Common myeloid progenitor, CD34-positive (primary cell): Measurements from ENCODE around the gene TMEM30A.
A peak's percentile ranks its signal among the peaks of the same experiment; 100 is the strongest.

Source experiments
- CTCF ChIA-PET: fragments of 350-600 bp; sonication (Branson Sonifier 250); formaldehyde crosslinking; loops from one replicate; lab custom pipeline; 2021; ENCODE audit warnings: antibody characterized with exemption; lab: Charles Lee
- POLR2A ChIA-PET: fragments of 350-600 bp; sonication (Branson Sonifier 250); formaldehyde crosslinking; loops from one replicate; lab custom pipeline; 2021; ENCODE audit warnings: antibody characterized with exemption; lab: Charles Lee
- DNase-seq, 3 donors: peaks; one replicate each; pipeline versions ENCODE4 v3.0.0 to v3.0.0-alpha.2; 2013
- H3K27ac ChIP-seq, 2 experiments: 1 replicate in 1 of 2; 2 replicates in 1 of 2; pipeline ENCODE4 v1.7.0; 2013; ENCODE audit warnings: inconsistent platforms in 2 of 2, low read length in 2 of 2, mild to moderate bottlenecking in 2 of 2, low read depth in 1 of 2, moderate library complexity in 1 of 2; ENCODE audit not compliant: severe bottlenecking in 2 of 2, insufficient read depth in 1 of 2, poor library complexity in 1 of 2
- H3K27me3 ChIP-seq, 5 experiments: replicated peaks in 2 of 5; 1 replicate in 3 of 5; 2 replicates in 2 of 5; pipeline versions ENCODE4 v1.6.1 to v1.7.0; 2013; ENCODE audit warnings: low read length in 4 of 5, mild to moderate bottlenecking in 2 of 5, moderate library complexity in 2 of 5, inconsistent platforms in 1 of 5; ENCODE audit not compliant: insufficient read depth in 5 of 5, control insufficient read depth in 4 of 5
- H3K36me3 ChIP-seq, 4 experiments: 1 replicate in 2 of 4; 2 replicates in 2 of 4; pipeline versions ENCODE4 v1.6.1 to v1.7.0; 2013; ENCODE audit warnings: low read length in 3 of 4, control low read depth in 1 of 4, mild to moderate bottlenecking in 1 of 4; ENCODE audit not compliant: control insufficient read depth in 4 of 4, insufficient read depth in 4 of 4
- H3K4me1 ChIP-seq, 4 experiments: 1 replicate in 3 of 4; 2 replicates in 1 of 4; pipeline versions ENCODE4 v1.6.1 to v1.7.1; 2013; ENCODE audit warnings: low read length in 3 of 4, mild to moderate bottlenecking in 3 of 4, control low read depth in 1 of 4, inconsistent platforms in 1 of 4, moderate library complexity in 1 of 4; ENCODE audit not compliant: control insufficient read depth in 4 of 4, insufficient read depth in 4 of 4; ENCODE audit errors: control extremely low read depth in 1 of 4
- H3K4me3 ChIP-seq, 7 experiments: 1 replicate in 4 of 7; 2 replicates in 3 of 7; pipeline versions ENCODE4 v1.5.1 to v1.7.0; 2013; ENCODE audit warnings: mild to moderate bottlenecking in 7 of 7, low read length in 6 of 7, moderate library complexity in 6 of 7, inconsistent platforms in 2 of 7, low read depth in 2 of 7, control low read depth in 1 of 7; ENCODE audit not compliant: insufficient read depth in 4 of 7, control insufficient read depth in 1 of 7; ENCODE audit errors: extremely low read depth in 1 of 7
- H3K9me3 ChIP-seq, 5 experiments: 1 replicate in 4 of 5; 2 replicates in 1 of 5; pipeline versions ENCODE4 v1.6.1 to v1.7.1; 2013; ENCODE audit warnings: low read length in 4 of 5, mild to moderate bottlenecking in 2 of 5, inconsistent platforms in 1 of 5, low read depth in 1 of 5, moderate library complexity in 1 of 5; ENCODE audit not compliant: control insufficient read depth in 4 of 5, insufficient read depth in 2 of 5; ENCODE audit errors: control extremely low read depth in 1 of 5
- WGBS: methylation state at CpG from one replicate; pipeline ENCODE4 v1.1.5; 2013; ENCODE audit not compliant: insufficient coverage; 5-methylcytosine and 5-hydroxymethylcytosine counted together

The TMEM30A gene

DNA sequence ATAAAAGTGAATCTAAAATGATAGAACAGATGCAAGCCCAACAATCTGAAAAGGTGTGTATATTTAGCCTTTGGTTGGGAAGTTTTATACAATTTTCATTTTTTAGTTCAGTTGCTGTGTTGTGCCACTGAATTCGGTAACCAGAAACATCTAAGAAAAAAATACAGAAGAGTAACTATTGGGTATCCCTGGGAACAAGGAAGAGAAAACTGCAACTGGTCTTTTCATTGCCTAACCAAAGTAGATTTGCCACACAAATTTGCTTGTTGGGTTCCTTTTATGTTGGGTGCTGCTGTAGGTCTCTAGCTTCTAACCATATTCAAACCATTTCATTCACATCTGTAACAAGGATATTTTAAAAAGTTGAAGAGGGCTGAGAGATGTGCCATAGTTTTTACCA is 2.8 kb upstream of the TMEM30A start:
- POLR2A ChIA-PET = no interaction called here
- Histone ChIP-seq H3K4me1 (peaks cover 8 to 36% (median 22%) of the 10 kb centered on the region in 4 experiments), H3K27ac (no peak overlapping the region), H3K4me3 (no peak overlapping the region), H3K9me3 (no peaks in the 10 kb centered on the region), H3K36me3 (peaks cover 0 to 2% (median 0%) of the 10 kb centered on the region in 4 experiments), H3K27me3 (no peaks in the 10 kb centered on the region)
- WGBS = no CpG with 5 or more reads among the region's 1 CpG
- no peak for DNase-seq
- CTCF ChIA-PET = no interaction called here

DNA sequence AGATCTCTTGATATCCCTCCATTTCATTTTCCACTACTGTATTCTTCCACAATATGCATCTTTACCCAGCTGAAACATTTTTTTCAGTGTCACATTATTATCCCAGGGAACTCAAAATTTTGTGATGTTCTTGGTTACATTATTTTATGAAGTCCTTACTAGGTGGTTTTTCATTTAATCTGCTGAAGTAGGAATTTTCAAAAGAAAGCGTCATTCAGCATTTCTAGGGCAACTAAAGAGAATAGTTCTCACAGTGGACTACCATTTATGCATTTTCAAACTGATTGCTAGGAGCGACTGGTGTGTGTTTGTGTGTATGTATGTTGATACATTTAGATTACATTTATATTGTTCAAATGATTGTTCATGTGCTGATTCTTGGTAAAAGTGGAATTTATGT is 2.4 kb upstream of the TMEM30A start:
- POLR2A ChIA-PET = no interaction called here
- H3K27me3 ChIP-seq = no peaks in the 10 kb centered on the region
- H3K4me1 ChIP-seq = peaks cover 10 to 40% (median 24%) of the 10 kb centered on the region in 4 experiments
- no peak overlapping the region for H3K4me3 ChIP-seq
- H3K27ac ChIP-seq = no peak overlapping the region
- no peaks in the 10 kb centered on the region for H3K9me3 ChIP-seq
- no peak for DNase-seq
- peaks cover 0 to 2% (median 0%) of the 10 kb centered on the region in 4 experiments for H3K36me3 ChIP-seq
- WGBS = no CpG with 5 or more reads among the region's 2 CpGs
- CTCF ChIA-PET = no interaction called here

DNA sequence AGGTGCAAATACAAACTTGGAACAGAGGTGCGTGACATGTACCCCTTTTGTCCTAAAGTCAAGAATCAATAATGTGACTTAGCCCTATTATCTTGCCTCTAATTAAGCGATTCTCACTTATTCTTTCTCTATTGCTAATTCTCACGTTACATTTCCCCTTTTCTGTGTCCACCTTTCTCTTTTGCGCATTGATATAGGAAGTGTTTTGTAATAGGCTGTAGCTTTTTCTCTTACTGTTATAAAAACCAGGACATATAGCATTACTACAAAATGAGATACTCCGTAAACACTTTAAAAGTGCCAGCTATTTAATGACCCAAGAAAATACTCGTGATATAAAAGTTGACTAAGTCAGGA is 669 bp upstream of the TMEM30A start:
- no peaks in the 10 kb centered on the region for H3K9me3 ChIP-seq
- ChIA-PET CTCF (interaction anchor here (3.1 kb wide), 1 partner anchor 18 kb away, joined by 16 read pairs; no protein-coding TSS in a partner anchor), POLR2A (interaction anchor here (1.6 kb wide), 1 partner anchor 42 kb away, joined by 5 read pairs; the partner anchor contains the start of gene COX7A2)
- peaks cover 10 to 49% (median 27%) of the 10 kb centered on the region in 4 experiments for H3K4me1 ChIP-seq
- no peaks in the 10 kb centered on the region for H3K27me3 ChIP-seq
- no peaks in the 10 kb centered on the region for H3K36me3 ChIP-seq
- peak; percentile 54 to 80 (median 63) for DNase-seq
- peak overlapping the region; percentile 78 to 95 for H3K27ac ChIP-seq
- 0% methylated on average over 2 of the region's 6 CpGs for WGBS
- H3K4me3 ChIP-seq = peak overlapping the region; percentile 85 to 100 (median 99)

DNA sequence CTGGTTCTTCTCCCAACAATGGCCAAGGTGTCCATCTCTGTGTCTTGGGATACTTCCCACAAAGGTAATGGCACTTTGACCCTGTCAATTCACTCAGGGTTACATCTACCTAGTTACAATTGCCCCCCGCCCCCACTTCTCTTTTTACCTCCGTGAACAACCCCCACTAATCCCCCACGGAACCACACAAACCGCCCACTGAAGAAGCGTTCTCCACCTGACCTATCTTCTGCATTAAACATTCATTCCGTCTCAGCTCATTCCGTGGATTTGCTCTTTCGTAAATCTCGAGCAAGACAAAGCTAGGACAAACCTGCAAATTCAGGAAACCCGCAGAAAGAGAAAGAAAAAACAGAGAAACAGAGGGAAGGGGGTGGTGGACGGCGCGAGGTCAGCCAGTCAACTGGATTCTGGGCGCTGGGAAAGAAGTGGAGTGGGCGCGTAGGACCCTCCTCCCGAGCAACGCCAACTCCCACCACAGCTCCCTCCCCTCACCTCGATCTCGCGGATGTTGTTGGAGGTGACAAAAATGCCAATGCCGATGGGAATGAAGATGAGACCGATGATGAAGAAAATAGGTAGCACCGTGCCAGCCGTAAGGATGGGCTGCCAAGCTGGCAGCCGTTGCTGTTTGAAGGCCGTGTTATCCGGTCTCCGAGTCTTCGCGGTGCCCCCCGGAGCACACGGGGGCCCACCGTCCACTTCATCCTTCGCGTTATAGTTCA is 523 bp downstream of the TMEM30A start:
- CTCF ChIA-PET = interaction anchor here (1.3 to 3.1 kb wide), 4 partner anchors 9 to 27 kb away, joined by 4 to 16 read pairs (median 6); no protein-coding TSS in a partner anchor

DNA sequence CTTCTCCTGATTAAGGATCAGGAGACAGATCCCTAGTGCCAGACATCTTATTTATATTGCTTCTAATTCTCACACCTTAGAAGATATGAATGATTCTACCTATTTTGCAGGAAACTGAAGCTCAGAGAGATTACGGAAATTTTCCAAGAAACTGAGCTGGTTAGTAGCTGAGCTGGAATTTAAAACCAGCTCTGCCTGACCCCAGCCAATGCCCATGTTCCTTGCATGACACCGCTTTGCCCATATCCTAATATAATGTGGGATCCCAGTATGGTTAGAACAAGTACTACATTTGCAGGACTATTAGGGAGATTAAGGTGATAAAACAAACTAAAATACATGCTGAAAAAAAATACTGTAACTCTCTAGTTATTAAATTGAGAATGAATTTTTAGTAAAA is 1.9 kb downstream of the TMEM30A start:
- no peak for DNase-seq
- no CpG with 5 or more reads among the region's 2 CpGs for WGBS
- H3K9me3 ChIP-seq = no peaks in the 10 kb centered on the region
- ChIA-PET CTCF (interaction anchor here (1.7 to 2.1 kb wide), 2 partner anchors 14 to 16 kb away, joined by 4 read pairs; no protein-coding TSS in a partner anchor), POLR2A (no interaction called here)
- no peaks in the 10 kb centered on the region for H3K27me3 ChIP-seq
- peaks cover 14 to 55% (median 35%) of the 10 kb centered on the region in 4 experiments for H3K4me1 ChIP-seq
- H3K27ac ChIP-seq = peak overlapping the region in 1 of 2 experiments; percentile 28
- H3K4me3 ChIP-seq = peak overlapping the region in 4 of 7 experiments; percentile 20 to 100 (median 62)
- H3K36me3 ChIP-seq = peaks cover 0 to 5% (median 0%) of the 10 kb centered on the region in 4 experiments

More for the DNA sequence above, 523 bp downstream of the TMEM30A start:
- peak overlapping the region; percentile 58 to 95 for H3K27ac ChIP-seq
- 0% methylated on average over 18 of the region's 36 CpGs for WGBS
- no peaks in the 10 kb centered on the region for H3K27me3 ChIP-seq
- H3K36me3 ChIP-seq = no peaks in the 10 kb centered on the region
- H3K4me3 ChIP-seq = peak overlapping the region; percentile 85 to 100 (median 99)
- POLR2A ChIA-PET = interaction anchor here (1.6 to 1.7 kb wide), 2 partner anchors 9 to 40 kb away, joined by 5 read pairs; partner anchors contain the start of gene COX7A2
- no peaks in the 10 kb centered on the region for H3K9me3 ChIP-seq
- H3K4me1 ChIP-seq = peaks cover 10 to 49% (median 31%) of the 10 kb centered on the region in 4 experiments
- DNase-seq = peak; percentile 16 to 75 (median 63)

DNA sequence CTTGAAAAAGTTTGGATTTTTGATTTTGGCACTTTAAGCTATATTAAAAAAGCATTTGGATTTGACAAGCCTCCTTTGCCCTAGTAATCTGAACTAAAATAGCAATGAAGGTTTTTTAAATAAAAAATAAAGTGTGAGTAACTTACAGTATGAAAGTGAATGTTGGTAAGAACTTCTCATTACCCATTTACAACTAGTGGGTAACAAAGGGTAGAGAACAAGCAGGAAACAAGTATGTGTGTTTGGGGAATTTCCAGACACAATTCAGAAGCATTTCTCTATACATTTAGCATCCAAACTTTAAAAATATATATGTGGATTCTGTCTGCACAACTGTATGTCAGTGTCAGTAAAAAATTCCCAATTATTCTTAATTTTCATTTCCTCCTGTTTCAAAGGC is 2.9 kb downstream of the TMEM30A start:
- peak overlapping the region in 1 of 2 experiments; percentile 31 for H3K27ac ChIP-seq
- no peaks in the 10 kb centered on the region for H3K9me3 ChIP-seq
- CTCF ChIA-PET = interaction anchor here (1.3 to 2.1 kb wide), 4 partner anchors 11 to 20 kb away, joined by 3 to 4 read pairs (median 4); no protein-coding TSS in a partner anchor
- peak in 1 of 3 donors; percentile 24 for DNase-seq
- H3K27me3 ChIP-seq = no peaks in the 10 kb centered on the region
- H3K4me1 ChIP-seq = peaks cover 14 to 53% (median 30%) of the 10 kb centered on the region in 4 experiments
- H3K4me3 ChIP-seq = no peak overlapping the region
- POLR2A ChIA-PET = no interaction called here
- H3K36me3 ChIP-seq = peaks cover 0 to 5% (median 0%) of the 10 kb centered on the region in 4 experiments
